BJ (cell line): ENCODE data around the gene DEAF1. TPM values are rescaled to one million over a fixed set of nuclear protein-coding genes. Genes with fewer than 3 reads are reported as not detected.

Source experiments
- CTCF ChIA-PET: fragments of 350-600 bp; formaldehyde crosslinking; extraction: SDS; loops from one replicate; lab custom pipeline; 2021; ENCODE audit warnings: antibody characterized with exemption, inconsistent platforms; lab: Yijun Ruan, JAX
- POLR2A ChIA-PET: fragments of 300-600 bp; sonication (Branson Sonifier 250); formaldehyde crosslinking; extraction: SDS; loops from one replicate; lab custom pipeline; 2021; ENCODE audit warnings: antibody characterized with exemption; lab: Charles Lee
- DNase-seq: peaks from one replicate; pipeline ENCODE4 v3.0.0-alpha.2; 2011; ENCODE audit warnings: low read depth
- H3K27me3 ChIP-seq: 2 replicates; pipeline ENCODE4 v1.6.0; 2011; ENCODE audit warnings: low read length; ENCODE audit not compliant: control insufficient read depth, insufficient read depth
- H3K36me3 ChIP-seq: 2 replicates; pipeline ENCODE4 v1.5.1; 2011; ENCODE audit warnings: low read length; ENCODE audit not compliant: control insufficient read depth, insufficient read depth
- H3K4me3 ChIP-seq: 2 replicates; pipeline ENCODE4 v1.5.1; 2011; ENCODE audit warnings: low read depth, mild to moderate bottlenecking, control low read depth, low read length
- polyA plus RNA-seq: library from polyadenylated mRNA; depleted of rRNA; stranded (reverse); fragments of >200 nt; gene quantifications from 2 replicates; pipeline ENCODE4 v1.2.3, GENCODE V29; 2011
- TF ChIP-seq, protein P1 (sequence below): IDR thresholded peaks from 2 replicates; pipeline ENCODE4 v1.5.1; 2011; ENCODE audit warnings: low read depth, mild to moderate bottlenecking, control low read depth, inconsistent platforms, low read length, moderate library complexity; ENCODE audit not compliant: insufficient read depth

The DEAF1 gene
- polyA plus RNA-seq, 1 experiment: 27.7 TPM

DNA sequence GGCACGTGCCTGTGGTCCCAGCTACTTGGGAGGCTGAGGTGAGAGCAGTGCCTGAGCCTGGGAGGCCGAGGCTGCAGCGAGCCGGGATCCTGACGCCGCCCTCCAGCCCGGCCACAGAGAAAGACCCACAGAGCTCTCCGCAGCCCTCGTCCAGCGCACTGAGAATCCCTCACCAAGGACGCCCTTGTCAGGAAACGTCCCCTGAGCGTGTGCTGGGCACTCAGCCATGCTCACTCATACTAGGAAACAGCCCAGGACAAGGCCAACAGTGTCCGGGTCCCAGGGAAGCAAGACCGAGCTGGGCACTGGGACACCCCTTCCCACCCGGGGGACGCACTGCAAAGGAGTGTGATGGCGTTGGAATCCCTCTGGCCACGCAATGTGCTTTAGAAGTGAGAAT is 14.5 kb downstream of the DEAF1 start:
- ChIA-PET POLR2A (no interaction called here), CTCF (interaction anchor here (1.7 kb wide), 1 partner anchor 16 kb away, joined by 3 read pairs; no protein-coding TSS in a partner anchor)
- no peak overlapping the region for H3K4me3 ChIP-seq
- DNase-seq: no peak
- peaks cover 19% of the 10 kb centered on the region for H3K36me3 ChIP-seq
- no peaks in the 10 kb centered on the region for H3K27me3 ChIP-seq
- TF ChIP-seq, protein P1, sequence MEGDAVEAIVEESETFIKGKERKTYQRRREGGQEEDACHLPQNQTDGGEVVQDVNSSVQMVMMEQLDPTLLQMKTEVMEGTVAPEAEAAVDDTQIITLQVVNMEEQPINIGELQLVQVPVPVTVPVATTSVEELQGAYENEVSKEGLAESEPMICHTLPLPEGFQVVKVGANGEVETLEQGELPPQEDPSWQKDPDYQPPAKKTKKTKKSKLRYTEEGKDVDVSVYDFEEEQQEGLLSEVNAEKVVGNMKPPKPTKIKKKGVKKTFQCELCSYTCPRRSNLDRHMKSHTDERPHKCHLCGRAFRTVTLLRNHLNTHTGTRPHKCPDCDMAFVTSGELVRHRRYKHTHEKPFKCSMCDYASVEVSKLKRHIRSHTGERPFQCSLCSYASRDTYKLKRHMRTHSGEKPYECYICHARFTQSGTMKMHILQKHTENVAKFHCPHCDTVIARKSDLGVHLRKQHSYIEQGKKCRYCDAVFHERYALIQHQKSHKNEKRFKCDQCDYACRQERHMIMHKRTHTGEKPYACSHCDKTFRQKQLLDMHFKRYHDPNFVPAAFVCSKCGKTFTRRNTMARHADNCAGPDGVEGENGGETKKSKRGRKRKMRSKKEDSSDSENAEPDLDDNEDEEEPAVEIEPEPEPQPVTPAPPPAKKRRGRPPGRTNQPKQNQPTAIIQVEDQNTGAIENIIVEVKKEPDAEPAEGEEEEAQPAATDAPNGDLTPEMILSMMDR: no peak

DNA sequence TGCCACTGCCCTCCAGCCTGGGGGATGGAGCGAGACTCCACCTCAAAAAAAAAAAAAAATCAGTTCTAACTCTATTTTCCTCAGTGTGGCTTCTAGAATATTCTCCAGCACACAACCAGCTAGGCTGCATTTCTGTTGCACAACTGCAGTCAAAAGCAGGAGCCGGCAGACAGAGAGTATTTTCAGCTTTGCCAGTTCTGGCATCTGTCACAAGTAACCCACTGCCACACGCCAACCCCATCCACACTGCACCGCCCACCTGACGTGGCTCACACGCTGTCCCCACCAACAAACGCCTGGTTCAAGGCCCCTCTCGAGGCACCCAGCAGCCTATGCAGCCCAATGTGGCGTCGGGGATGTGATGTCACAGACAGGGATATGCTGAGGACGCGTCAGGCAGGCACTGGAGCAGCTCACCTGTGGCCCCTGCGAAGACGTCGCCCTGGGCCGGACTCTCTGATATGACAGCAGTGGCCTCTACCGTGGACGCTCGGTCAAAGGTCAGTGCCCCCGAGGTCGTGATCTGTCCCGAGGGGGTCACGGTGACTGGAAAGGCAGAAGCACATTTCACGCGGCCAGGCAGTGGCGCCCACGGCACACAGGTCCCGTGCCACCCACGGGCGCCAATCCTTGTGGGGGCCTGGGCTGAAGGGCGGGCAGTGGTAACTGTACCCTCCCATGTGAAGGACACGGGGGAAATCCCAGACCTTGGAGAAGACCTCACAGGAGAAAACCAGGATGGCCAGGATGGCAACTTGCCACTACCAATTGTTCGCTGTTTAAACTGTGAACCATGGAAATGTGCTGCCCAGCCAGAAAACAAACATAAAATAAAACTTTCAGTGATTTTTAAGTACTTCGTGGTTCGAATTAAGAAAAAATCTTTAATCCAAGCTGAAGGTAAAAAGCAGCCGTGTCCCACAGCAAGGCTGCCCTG is 15.5 kb downstream of the DEAF1 start:
- ChIA-PET CTCF (no interaction called here), POLR2A (interaction anchor here (0.7 kb wide), 1 partner anchor 23 kb away, joined by 10 read pairs; no protein-coding TSS in a partner anchor)
- TF ChIP-seq, protein P1: no peak
- Histone ChIP-seq H3K4me3 (no peak overlapping the region), H3K27me3 (no peaks in the 10 kb centered on the region), H3K36me3 (peaks cover 18% of the 10 kb centered on the region)
- DNase-seq: no peak

DNA sequence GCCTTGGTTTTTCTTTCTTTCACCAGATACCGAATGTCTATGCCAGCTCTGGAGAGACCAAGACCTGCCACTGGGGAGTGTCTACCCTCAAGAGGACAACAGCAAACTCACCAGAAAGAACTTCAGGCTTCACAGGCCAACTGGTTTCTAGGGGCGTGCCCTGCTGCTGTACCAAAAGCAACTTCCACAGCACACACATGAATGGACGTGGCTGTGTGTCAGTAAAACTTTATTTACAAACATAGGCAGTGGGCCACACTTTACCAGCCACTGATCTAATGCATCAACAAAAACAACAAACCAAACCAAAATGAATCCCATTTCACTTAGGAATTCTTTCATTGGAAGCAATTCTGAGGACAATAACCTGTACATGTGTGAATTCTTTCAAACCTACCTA is 16.7 kb downstream of the DEAF1 start:
- no peaks in the 10 kb centered on the region for H3K27me3 ChIP-seq
- TF ChIP-seq, protein P1: no peak
- peaks cover 26% of the 10 kb centered on the region for H3K36me3 ChIP-seq
- H3K4me3 ChIP-seq: no peak overlapping the region
- CTCF ChIA-PET: no interaction called here
- DNase-seq: no peak
- POLR2A ChIA-PET: no interaction called here

DNA sequence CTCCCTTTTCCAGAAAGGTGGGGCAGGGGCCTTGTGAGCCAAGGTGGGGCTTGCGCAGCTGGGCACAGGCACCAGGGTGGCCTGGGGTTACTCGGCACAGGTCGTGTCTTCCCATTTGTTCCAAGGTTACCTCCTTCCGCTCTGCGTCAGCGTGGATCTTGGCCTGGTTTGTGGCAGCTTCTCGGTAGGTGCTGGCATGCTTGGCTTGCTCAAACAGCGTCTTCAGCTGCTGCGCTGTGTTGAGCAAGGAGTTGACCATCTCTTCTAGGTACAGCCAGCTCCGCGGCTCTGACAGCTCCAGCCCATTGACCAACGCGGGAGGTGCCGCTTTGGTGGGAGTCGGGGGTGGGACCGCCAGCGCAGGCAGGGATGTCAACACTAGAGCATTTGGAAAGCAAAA is 20.6 kb downstream of the DEAF1 start:
- DNase-seq: no peak
- Histone ChIP-seq H3K36me3 (peaks cover 17% of the 10 kb centered on the region), H3K27me3 (no peaks in the 10 kb centered on the region), H3K4me3 (no peak overlapping the region)
- CTCF ChIA-PET: interaction anchor here (2.1 kb wide), 1 partner anchor 12 kb away, joined by 7 read pairs; no protein-coding TSS in a partner anchor
- POLR2A ChIA-PET: interaction anchor here (0.7 kb wide), 1 partner anchor 29 kb away, joined by 3 read pairs; no protein-coding TSS in a partner anchor
- TF ChIP-seq, protein P1: no peak

DNA sequence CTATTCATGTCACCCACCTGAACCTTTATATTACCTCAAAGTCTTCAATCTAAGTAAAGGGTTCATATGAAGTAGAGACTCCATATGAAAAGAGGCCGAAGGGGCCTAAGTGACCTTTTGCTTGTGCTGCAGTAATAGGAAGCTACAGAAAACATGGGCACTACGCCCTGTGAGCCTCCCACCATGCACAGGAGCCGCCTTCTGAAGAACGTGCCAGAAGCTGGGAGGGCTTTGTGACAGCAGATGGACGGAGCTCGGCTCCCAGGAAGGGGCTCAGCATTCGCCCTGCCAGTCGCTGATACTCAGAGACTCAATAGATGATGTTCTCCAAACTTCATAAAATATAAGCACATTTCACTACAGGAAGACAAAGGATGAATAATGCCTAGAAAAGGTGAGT is 21.2 kb downstream of the DEAF1 start:
- no peaks in the 10 kb centered on the region for H3K27me3 ChIP-seq
- POLR2A ChIA-PET: interaction anchor here (0.7 kb wide), 1 partner anchor 30 kb away, joined by 3 read pairs; no protein-coding TSS in a partner anchor
- no peak overlapping the region for H3K4me3 ChIP-seq
- no peak for DNase-seq
- TF ChIP-seq, protein P1: no peak
- peaks cover 16% of the 10 kb centered on the region for H3K36me3 ChIP-seq
- CTCF ChIA-PET: interaction anchor here (0.7 to 2.1 kb wide), 2 partner anchors 12 to 49 kb away, joined by 3 to 7 read pairs; no protein-coding TSS in a partner anchor
